Measurements from ENCODE around the gene B4GALT3. TPM values are rescaled to one million over a fixed set of nuclear protein-coding genes. Genes with fewer than 3 reads are reported as not detected.
A peak's percentile ranks its signal among the peaks of the same experiment; 100 is the strongest.

Gene B4GALT3
- total and polyA plus RNA-seq, 2 of the 8 experiments (the other 6 are each of a cell fraction or from before 2014, with no cell fraction given), result 42.3 to 43.0 TPM

DNA sequence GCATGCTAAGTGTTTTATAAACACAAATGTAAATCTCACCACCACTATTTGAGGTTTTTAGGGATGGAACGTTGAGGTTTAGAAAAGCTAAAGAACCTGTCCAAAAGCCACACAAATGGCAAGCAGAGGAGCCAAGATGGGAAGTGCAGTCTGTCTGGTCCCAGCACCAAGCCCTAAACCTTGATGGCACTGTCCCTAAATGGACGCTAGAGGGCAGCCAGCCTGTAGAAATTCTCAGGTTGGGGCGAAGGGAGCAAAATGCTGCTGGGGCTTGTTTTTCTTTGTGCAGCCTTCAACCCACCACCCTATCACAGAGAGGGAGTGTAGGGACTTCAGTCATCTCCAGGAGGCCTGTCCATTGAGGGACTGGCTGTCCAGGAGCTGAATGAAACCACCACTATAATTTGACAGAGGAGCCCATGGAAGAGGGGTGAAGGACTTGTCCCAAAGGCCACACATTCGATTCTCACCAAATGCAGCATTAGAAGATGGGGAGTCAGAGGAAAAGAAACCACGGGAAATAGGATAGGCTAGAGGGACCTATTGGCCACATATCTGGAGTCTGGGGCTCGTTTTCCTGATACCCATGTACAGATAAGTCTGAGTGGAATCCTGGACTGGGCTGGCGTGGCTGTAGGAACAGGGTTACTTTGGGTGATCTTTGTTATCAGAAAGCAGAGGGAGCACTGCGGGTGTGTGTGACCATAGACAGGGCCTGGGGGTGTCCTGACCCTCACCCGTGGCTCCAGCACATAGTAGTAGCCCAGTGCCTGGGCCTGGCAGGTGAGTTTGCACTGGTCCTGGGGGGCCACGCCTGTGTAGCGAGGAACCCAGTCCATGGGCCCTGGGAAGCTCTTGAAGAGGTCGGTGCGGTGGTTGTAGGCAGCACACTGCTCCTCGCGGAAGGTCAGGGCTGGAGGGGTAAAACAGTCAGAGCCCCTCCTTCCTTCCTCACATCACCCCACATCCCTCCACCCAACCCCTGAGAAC is 15.5 kb upstream of the B4GALT3 start:
- peaks cover 0 to 2% of the 10 kb centered on the region in 2 experiments; a peak in 1 of 4 replicates for H3K79me2 ChIP-seq (ENCODE audit: control insufficient read depth in 1 of 2, insufficient read depth in 2 of 2, low read length in 2 of 2)
- H3K14ac ChIP-seq (ENCODE audit: insufficient read length), result no peak overlapping the region
- peaks cover 3 to 12% (median 11%) of the 10 kb centered on the region in 4 experiments for H3K4me1 ChIP-seq (replicated peaks in 1 of 4; ENCODE audit: control insufficient read depth in 3 of 4, insufficient read depth in 4 of 4, low read length in 3 of 4)
- no peak overlapping the region for H3K4me2 ChIP-seq (ENCODE audit: insufficient read depth in 1 of 2, low read depth in 2 of 2, low read length in 2 of 2)
- peaks cover 6% of the 10 kb centered on the region; the same call in 1 of the 2 replicates for H3K79me1 ChIP-seq (ENCODE audit: low read depth, low read length)
- no peak overlapping the region for H3K9ac ChIP-seq (replicated peaks in 1 of 4; ENCODE audit: extremely low read depth in 1 of 4, low read depth in 3 of 4, low read length in 3 of 4)
- H4K5ac ChIP-seq (ENCODE audit: insufficient read length, low read depth, low read length), result no peak overlapping the region
- ChIA-PET CTCF (ENCODE audit: partially characterized antibody) (interaction anchor here (0.5 to 6.1 kb wide), 26 partner anchors 11 to 196 kb away, joined by 3 to 67 read pairs (median 5); partner anchors contain the start of genes APOA2, B4GALT3, FCER1G and NDUFS2), POLR2A (ENCODE audit: partially characterized antibody) (interaction anchor here (0.6 to 4.6 kb wide), 5 partner anchors 9 to 121 kb away, joined by 3 to 45 read pairs (median 3); partner anchors contain the start of genes B4GALT3 and NDUFS2)
- H3K27me3 ChIP-seq (replicated peaks in 1 of 4; ENCODE audit: control insufficient read depth in 3 of 4, extremely low read depth in 1 of 4, insufficient read depth in 3 of 4, low read length in 3 of 4), result no peaks in the 10 kb centered on the region; a peak in 1 of 7 replicates
- H3K27ac ChIP-seq (ENCODE audit: low read depth, low read length), result no peak overlapping the region
- no peak overlapping the region for H2AFZ ChIP-seq (ENCODE audit: low read length)
- H4K8ac ChIP-seq (ENCODE audit: extremely low read depth, insufficient read depth, low read length), result no peak overlapping the region
- H2BK120ac ChIP-seq (replicated peaks; ENCODE audit: low read depth, low read length), result no peak overlapping the region
- 77% methylated on average over 15 of the region's 15 CpGs; no CpG with 5 or more reads in 1 of the 2 experiments for WGBS, 2 experiments (ENCODE audit: extremely low coverage in 1 of 2, insufficient coverage in 1 of 2, insufficient read length in 1 of 2, insufficient replicate concordance in 2 of 2, low coverage in 1 of 2, low lambda C conversion rate in 2 of 2, missing lambda C conversion rate in 1 of 2)
- FAIRE-seq (peak; percentile 71), DNase-seq (ENCODE audit: low read depth in 1 of 2, low spot score in 2 of 2) (peak in 1 of 2 experiments; percentile 70)
- no peak overlapping the region for H3K18ac ChIP-seq (ENCODE audit: extremely low read depth, low read length)
- H2AK5ac ChIP-seq (ENCODE audit: low read depth, low read length), result no peak overlapping the region
- H3K9me3 ChIP-seq (ENCODE audit: insufficient read depth in 2 of 2, low read depth in 1 of 2, low read length in 1 of 2), result no peaks in the 10 kb centered on the region
- H3K4ac ChIP-seq (replicated peaks; ENCODE audit: insufficient read length, low read depth, low read length), result no peak overlapping the region
- H3K23me2 ChIP-seq (ENCODE audit: low read depth, low read length), result peaks cover 2% of the 10 kb centered on the region; the same call in 1 of the 2 replicates
- no peak overlapping the region; the same call in 1 of the 2 replicates for H2BK5ac ChIP-seq (ENCODE audit: low read depth, low read length)
- no peak overlapping the region for H2BK12ac ChIP-seq (ENCODE audit: low read depth, low read length)
- H2BK15ac ChIP-seq (ENCODE audit: low read length), result no peak overlapping the region
- H3K56ac ChIP-seq (replicated peaks; ENCODE audit: insufficient read length, low read depth, low read length), result no peak overlapping the region
- H4K20me1 ChIP-seq (replicated peaks in 1 of 2; ENCODE audit: control insufficient read depth in 1 of 2, insufficient read depth in 2 of 2, low read length in 2 of 2), result no peaks in the 10 kb centered on the region
- peaks cover 4 to 14% (median 10%) of the 10 kb centered on the region in 4 experiments; a peak in 5 of 8 replicates for H3K36me3 ChIP-seq (ENCODE audit: control insufficient read depth in 2 of 4, insufficient read depth in 4 of 4, low read length in 3 of 4)
- no peak overlapping the region for H4K91ac ChIP-seq (replicated peaks; ENCODE audit: insufficient read length, low read length)
- no peak overlapping the region for H3K4me3 ChIP-seq (ENCODE audit: extremely low read depth in 1 of 4, insufficient read depth in 2 of 4, low read depth in 3 of 4, low read length in 4 of 4)
- H3K23ac ChIP-seq (ENCODE audit: insufficient read length), result no peak overlapping the region
- H2BK20ac ChIP-seq (ENCODE audit: low read length), result no peak overlapping the region
- TF ChIP-seq ZNF274 (IDR thresholded peaks at IDR 0.05; ENCODE audit: borderline replicate concordance, extremely low read depth, low read length) (no peak), RAD21 (IDR thresholded peaks at IDR 0.05 in 1 of 2, conservative IDR thresholded peaks at IDR 0.05 in 1 of 2; ENCODE audit: low read depth in 2 of 2, low read length in 2 of 2) (peak; percentile 81 to 84), TAF1 (IDR thresholded peaks at IDR 0.05; ENCODE audit: low read depth, low read length) (no peak), JUN (IDR thresholded peaks at IDR 0.05; ENCODE audit: low read depth, low read length) (no peak), CTBP2 (IDR thresholded peaks at IDR 0.05; ENCODE audit: borderline replicate concordance, insufficient read depth, insufficient read length, low read length) (no peak), TEAD4 (IDR thresholded peaks at IDR 0.05; ENCODE audit: low read depth, low read length) (0 out of 2 replicates have a peak, but pooled peaks have one; percentile 44), JUND (IDR thresholded peaks at IDR 0.05; ENCODE audit: low read length) (0 out of 2 replicates have a peak, but pooled peaks have one; percentile 15), BRCA1 (IDR thresholded peaks at IDR 0.05; ENCODE audit: low read depth, low read length) (no peak)
- TF ChIP-seq, protein P1, sequence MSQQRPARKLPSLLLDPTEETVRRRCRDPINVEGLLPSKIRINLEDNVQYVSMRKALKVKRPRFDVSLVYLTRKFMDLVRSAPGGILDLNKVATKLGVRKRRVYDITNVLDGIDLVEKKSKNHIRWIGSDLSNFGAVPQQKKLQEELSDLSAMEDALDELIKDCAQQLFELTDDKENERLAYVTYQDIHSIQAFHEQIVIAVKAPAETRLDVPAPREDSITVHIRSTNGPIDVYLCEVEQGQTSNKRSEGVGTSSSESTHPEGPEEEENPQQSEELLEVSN (IDR thresholded peaks at IDR 0.05), result no peak

Data from H1 (cell line).